Stimulated activated CD4-positive, alpha-beta T cell treated with anti-CD3 and anti-CD28 coated beads, Interleukin-4, amount 100 ng/mL, for 1 hour (primary cell): ENCODE data around the gene IL10.

Experiments used
- DNase-seq: peaks from one replicate; pipeline ENCODE4 v3.0.0-alpha.2; 2020

IL10 gene

DNA sequence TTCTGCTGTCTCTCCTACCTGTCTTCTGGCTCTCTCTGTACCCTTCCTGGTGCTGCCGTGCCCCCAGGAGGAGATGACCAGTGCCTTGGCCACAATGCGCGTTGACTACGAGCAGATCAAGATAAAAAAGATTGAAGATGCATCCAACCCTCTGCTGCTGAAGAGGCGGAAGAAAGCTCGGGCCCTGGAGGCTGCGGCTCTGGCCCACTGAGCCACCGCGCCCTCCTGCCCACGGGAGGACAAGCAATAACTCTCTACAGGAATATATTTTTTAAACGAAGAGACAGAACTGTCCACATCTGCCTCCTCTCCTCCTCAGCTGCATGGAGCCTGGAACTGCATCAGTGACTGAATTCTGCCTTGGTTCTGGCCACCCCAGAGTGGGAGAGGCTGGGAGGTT lies 39.8 kb downstream of the IL10 start:
- no peak for DNase-seq

DNA sequence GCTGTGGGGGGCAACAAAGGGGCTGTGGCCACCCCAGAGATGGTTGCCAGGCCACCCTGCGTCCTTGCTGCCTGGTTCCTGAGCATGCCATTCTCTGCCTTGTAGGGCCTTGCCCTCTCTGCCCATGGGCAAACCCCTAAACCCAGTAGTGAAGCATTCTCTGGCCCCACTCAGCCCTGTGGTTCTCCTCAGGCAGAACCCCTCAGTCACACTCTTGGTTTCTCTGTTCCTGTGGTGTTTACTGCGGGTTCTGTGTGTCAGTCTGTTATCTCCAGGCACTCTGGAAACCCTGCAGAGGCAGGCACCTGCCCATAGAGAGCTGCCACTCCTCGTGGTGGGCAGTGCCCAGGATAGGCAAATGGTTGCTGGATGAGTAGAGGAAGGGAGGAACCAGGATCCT lies 42.8 kb downstream of the IL10 start:
- DNase-seq, result no peak

DNA sequence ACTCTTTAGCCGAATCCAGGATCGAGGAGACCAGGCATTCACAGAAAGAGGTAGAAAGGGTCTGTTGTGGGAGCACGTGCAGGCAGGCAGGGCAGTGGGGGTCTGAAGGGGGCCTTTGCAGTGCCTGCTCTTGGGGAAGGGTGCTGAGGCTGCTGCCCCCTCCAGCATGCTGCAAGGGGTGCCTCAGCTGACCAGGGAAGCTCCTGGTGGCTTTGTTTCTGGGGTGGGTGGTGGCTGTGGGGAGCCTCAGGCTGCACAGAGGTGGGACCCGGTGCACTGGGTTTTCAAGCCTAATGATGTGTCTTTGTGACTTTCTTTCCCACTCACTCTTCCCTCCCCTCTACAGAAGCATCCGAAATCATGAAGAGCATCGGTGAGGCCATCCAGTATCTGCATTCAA lies 43.2 kb downstream of the IL10 start:
- no peak for DNase-seq

DNA sequence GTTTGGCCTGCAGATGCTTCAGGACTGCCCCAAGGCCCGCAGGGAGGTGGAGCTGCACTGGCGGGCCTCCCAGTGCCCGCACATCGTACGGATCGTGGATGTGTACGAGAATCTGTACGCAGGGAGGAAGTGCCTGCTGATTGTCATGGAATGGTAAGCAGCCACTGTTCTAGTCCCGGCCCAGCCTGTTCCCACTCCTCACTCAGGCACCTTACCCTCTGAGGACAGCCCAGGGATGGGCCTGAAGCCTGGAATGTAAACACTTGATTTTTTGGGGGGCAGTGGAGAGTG lies 43.7 kb downstream of the IL10 start:
- DNase-seq, result no peak

DNA sequence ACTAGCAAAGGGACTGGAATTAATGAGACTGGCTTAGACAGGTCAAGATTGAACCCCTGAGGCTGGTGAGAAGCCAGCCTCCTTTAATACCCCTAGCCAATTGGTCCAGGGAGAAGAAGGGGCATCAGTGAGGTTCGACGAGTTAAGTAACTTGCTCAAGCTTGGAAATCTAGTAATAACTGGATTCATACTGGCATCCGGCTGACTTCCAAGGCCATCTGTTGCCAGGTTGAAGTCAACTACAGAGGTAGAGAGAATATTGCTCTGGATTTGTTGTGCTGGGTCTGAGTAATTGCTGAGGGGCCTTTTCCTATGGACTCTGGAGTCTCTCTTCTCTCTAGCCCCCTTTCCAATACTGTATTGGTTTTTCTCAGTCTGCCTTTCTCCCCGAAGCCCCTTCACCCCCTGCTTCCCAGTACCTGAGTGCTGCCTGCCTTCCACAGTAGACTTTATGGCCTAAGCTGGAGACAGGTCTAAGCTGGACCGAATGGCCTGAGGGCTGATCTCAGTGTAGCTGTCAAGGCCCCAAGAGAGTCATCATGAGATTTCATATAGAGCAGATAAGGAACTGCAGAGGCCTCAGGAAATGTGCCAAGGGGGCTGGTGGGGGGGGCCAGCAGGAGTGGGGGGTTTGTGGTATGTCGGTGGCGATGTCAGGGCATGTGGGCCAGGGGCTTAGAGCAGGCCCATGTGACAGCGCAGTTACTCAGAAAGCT lies 44.2 kb downstream of the IL10 start:
- DNase-seq, result no peak

DNA sequence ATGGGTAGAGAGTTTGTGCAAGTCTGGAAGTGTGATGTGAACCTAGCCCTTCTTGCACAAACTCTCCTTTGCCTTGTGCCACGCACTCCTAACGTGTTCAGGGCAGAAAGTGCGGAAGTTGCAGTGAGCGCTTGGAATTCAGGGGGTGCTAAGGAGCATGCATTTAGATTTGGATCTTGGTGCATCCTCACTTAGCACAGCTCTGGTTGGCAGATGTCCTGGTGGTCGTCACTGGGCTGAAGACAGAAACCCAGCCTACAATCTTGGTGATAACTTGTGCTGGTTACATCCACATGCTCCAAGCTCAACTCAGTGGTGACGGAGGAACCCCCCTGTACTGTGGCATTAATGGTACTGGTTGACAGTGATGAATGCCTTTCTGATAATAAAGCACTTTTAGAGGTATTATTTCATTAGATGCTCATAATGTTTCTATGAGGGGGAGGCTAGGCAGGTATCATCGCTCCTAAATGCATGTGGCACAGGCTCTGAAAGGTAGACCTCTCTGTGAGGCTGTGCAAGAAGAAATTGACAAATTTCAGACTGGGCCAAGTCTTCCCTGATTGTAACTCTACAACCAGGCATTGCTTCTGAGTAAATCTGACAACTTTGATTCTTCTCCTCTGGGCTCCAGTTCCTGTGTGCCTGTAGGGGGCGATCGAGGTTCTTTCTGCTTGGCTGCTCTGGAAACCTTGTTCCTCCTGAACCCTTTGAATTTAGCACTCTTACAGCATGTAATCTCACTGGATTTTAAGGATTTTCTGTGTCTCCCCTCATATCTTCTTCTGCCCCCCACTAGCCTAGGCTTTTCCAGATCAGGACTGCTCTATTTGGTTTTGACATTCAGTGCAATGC lies 47.0 kb downstream of the IL10 start:
- peak; percentile 62 for DNase-seq

DNA sequence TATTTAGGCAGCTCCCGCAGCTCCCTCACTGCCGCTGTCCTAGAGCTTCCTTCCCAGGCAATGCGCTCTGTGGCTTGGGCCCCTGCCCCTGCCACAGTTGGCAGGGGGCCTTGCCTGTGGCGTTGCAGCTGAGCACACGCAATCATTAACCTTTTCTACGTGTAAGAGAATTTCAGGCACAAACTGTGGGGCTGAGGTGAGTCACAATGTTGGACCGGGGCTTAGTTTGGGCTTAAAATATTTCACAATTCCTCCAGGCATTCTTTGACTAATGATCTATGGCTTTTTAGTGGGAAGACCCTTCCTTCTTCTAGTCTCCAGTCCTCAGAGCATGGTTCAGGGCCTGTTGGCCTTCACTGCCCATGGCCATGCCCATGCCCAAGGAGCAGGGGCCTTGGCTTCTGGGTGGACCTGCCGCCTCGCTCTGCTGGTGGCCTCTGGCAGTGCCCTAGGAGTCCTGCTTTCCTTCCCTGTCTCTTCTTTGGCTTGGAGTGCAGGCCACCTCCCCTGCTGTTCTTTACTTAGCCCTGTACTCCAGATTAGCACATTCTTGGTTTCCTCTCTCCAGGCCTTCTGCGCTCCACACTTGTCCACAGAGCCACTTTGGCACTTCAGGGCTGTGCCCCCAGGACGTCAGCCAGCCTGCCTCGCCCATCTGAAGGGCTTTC lies 48.4 kb downstream of the IL10 start:
- DNase-seq, result no peak

DNA sequence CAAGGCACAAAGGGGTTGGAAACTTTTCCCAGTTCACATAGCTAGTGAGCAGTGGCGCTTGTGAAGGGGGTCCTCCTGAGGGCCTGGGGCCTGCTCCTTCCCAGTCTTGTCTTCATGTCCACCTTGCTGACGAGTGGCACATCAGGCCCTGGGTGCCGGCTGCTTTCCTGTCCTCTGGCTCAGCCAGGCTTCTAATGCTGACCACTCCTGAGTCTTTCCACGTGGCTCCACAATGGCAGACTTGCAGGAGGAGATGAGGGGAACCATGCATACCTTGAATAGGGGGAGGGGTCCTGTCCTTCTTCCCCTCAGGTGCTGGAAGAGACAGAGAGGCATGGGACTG lies 48.9 kb downstream of the IL10 start:
- no peak for DNase-seq

DNA sequence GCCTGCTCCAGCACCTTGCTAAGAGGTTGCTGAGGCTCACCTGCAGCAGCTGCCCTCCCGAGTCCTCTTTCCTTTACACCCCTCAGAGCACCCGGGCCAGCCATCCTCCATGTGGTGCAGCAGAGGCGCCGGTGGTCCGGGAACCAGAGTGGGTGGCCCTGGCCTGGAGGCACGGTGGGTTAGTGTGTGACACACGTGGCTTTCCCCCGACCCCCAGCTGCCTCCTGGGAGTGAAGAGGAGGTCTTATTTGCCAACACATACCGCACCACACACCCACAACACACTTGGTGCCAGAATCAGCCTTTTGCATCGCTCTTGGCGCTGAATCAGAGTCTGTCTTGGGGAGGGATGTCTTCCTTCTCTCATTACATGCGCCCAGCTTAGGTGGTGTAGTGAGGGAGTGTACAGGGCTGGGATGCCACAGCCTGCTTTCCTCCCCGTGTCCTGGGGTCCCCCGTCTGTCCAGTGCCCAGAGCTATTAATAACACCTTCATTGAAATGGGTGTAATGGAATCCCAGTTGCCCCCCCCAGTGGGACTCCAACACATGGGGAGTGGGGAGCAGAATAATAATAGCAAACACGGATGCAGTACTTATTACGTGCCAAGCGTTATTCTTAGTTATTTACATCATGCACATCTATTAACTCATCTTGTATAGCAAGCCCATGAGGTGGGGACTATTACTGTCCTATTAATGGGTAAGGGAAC lies 49.4 kb downstream of the IL10 start:
- DNase-seq, result no peak

DNA sequence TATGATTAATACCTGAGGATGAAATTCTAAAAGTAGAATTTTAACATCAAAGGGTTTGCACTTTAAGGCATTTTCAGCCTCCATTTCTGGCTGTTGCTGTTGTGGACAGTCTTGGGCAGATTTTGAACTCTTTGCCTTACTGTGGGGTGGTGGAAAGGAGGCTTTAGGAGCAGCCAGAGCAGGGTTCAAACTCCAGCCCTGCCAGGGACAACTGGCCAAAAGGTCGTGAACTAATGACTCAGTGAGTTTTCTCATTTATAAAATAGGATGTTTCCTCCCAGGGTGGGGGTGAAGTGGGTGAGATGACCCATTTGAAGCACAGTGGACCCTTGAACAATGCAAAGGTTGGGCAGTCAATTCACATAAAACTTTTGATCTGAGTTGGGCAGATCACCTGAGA lies 50.8 kb downstream of the IL10 start:
- no peak for DNase-seq

DNA sequence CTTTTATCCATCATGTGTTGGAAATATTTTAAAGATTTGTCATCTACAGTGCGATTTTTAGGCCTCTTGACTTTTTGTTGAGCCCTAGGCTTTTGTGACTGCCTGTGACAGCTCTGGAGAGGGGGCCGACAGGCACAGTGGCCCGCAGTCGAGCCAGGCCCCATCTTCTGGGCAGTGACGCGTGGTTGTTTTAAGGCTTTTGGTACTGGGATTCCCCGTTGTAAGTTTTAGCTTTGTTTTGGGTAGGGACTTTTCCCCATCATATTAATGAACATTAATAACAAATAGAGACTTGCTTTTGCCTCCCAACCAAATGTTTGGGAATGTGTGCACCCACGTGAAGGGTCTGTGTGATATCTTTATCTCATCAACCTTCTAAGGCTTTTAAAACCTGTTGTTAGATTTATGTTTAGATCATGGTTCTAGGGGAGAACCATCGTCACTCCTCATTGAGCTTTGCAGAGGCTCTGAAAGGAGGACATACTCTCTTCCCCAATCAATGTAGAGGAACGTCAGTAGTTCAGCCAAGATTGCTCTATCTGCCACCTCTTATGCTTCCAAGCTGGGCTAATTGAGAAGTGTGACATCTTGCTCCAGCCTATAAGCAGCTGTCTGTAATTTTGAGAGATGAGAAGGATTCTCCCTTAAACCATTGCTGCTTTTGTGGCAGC lies 53.0 kb downstream of the IL10 start:
- DNase-seq, result no peak

DNA sequence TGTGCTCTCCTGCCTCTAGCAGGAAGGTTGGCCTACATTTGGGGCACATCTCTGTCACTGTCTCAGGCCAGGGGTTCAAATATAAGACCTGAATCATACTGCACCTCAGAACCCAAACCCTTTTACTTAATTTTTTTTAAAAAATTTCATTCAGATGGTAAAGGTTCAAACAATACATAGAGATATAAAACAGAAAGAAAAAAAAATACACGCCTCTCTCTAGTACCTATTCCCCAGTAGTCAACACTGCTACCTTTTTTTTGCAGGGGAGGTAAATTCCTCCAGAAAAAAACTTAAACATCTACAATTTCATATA lies 54.7 kb downstream of the IL10 start:
- DNase-seq, result no peak
